Upper lobe of left lung (tissue), 4 donors: Measurements from ENCODE around the gene ROBO1.

Experiments
- EP300 ChIP-seq, 4 donors: sonication (generic); formaldehyde crosslinking; IDR thresholded peaks; one replicate each; pipeline ENCODE4 v1.5.1; 2017; ENCODE audit warnings: antibody characterized with exemption in 4 of 4, control low read depth in 2 of 4
- POLR2A ChIP-seq, 4 donors: fragments of 450-650 bp; IDR thresholded peaks; one replicate each; pipeline ENCODE4 v1.5.1; 2016 to 2017; ENCODE audit warnings: antibody characterized with exemption in 4 of 4, mild to moderate bottlenecking in 2 of 4
- POLR2AphosphoS5 ChIP-seq, 2 donors: sonication (generic); formaldehyde crosslinking; IDR thresholded peaks; one replicate each; pipeline ENCODE4 v1.5.1; 2017; ENCODE audit warnings: antibody characterized with exemption in 2 of 2
- TF ChIP-seq, protein P1 (sequence below), 6 experiments: fragments of 450-650 bp in 4 of 6; fragments of 200-600 bp in 2 of 6; sonication (generic) in 2 of 6; IDR thresholded peaks; one replicate each; pipeline ENCODE4 v1.5.1; 2016 to 2019; ENCODE audit warnings: antibody characterized with exemption in 6 of 6

DNA sequence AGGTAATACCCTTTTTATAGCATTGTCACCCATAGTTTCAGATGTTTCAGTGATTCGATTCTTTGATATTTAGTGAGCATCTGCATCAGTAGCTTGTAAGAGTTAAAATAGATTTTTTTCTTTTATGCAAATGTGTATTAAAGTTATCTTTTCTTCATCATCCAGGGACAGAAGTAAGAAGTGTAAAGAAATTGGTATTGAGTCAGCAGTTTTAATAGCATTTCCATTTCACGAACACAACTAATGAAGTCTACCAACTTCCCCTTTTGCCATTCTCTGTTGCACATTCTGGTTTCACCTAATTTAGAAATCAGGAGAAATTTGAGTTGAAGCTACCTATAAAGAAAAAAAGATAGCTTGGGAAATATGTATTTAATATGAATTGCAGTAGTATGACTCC is 127.9 kb downstream of the ROBO1 start:
- TF ChIP-seq, protein P1, sequence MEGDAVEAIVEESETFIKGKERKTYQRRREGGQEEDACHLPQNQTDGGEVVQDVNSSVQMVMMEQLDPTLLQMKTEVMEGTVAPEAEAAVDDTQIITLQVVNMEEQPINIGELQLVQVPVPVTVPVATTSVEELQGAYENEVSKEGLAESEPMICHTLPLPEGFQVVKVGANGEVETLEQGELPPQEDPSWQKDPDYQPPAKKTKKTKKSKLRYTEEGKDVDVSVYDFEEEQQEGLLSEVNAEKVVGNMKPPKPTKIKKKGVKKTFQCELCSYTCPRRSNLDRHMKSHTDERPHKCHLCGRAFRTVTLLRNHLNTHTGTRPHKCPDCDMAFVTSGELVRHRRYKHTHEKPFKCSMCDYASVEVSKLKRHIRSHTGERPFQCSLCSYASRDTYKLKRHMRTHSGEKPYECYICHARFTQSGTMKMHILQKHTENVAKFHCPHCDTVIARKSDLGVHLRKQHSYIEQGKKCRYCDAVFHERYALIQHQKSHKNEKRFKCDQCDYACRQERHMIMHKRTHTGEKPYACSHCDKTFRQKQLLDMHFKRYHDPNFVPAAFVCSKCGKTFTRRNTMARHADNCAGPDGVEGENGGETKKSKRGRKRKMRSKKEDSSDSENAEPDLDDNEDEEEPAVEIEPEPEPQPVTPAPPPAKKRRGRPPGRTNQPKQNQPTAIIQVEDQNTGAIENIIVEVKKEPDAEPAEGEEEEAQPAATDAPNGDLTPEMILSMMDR (IDR thresholded peaks at IDR 0.05) = no peak
- no peak for TF ChIP-seq POLR2A (IDR thresholded peaks at IDR 0.05)
- no peak for TF ChIP-seq POLR2AphosphoS5 (IDR thresholded peaks at IDR 0.05)
- no peak for TF ChIP-seq EP300 (IDR thresholded peaks at IDR 0.05)
